B cell (primary cell): ENCODE data around the gene TRIM9. TPM values are rescaled to one million over a fixed set of nuclear protein-coding genes. Genes with fewer than 3 reads are reported as not detected.
A peak's percentile ranks its signal among the peaks of the same experiment; 100 is the strongest.

Experiments
- ATAC-seq: fragments of 200-7000 bp; cut with Tn5 transposase; one replicate; pipeline ENCODE4 v1.10.0; 2021; ENCODE audit warnings: low read depth, mild to moderate bottlenecking, moderate number of reproducible peaks, moderate library complexity
- CTCF ChIA-PET: fragments of 350-600 bp; sonication (Branson Sonifier 250); formaldehyde crosslinking; loops from one replicate; lab custom pipeline; 2021; ENCODE audit warnings: antibody characterized with exemption, inconsistent platforms; lab: Charles Lee
- POLR2A ChIA-PET: fragments of 350-600 bp; sonication (Branson Sonifier 250); formaldehyde crosslinking; loops from one replicate; lab custom pipeline; 2021; ENCODE audit warnings: antibody characterized with exemption; lab: Charles Lee
- DNase-seq: peaks from one replicate; pipeline ENCODE4 v3.0.0; 2013
- H2AFZ ChIP-seq: 2 replicates; pipeline ENCODE4 v1.6.1; 2012; ENCODE audit warnings: mild to moderate bottlenecking, low read depth, low read length; ENCODE audit not compliant: insufficient read depth, poor library complexity, severe bottlenecking
- H3K27ac ChIP-seq, 2 donors: 1 replicate in 1 of 2; 2 replicates in 1 of 2; pipeline ENCODE4 v1.5.1; 2012 to 2013; ENCODE audit warnings: low read length in 2 of 2, mild to moderate bottlenecking in 2 of 2, moderate library complexity in 1 of 2
- H3K27me3 ChIP-seq, 4 experiments: fragments of 200-600 bp in 1 of 4; sonication (generic) in 1 of 4; replicated peaks in 1 of 4; 1 replicate in 2 of 4; 2 replicates in 2 of 4; pipeline versions ENCODE4 v1.6.1 to v1.7.0; 2013 to 2016; ENCODE audit warnings: low read length in 3 of 4, mild to moderate bottlenecking in 2 of 4, mixed read lengths in 1 of 4, moderate library complexity in 1 of 4; ENCODE audit not compliant: insufficient read depth in 4 of 4, control insufficient read depth in 3 of 4; ENCODE audit errors: control extremely low read depth in 1 of 4
- H3K36me3 ChIP-seq, 2 experiments: replicated peaks in 1 of 2; 1 replicate in 1 of 2; 2 replicates in 1 of 2; pipeline versions ENCODE4 v1.6.1 to v1.7.1; 2013; ENCODE audit warnings: low read length in 1 of 2; ENCODE audit not compliant: insufficient read depth in 2 of 2, control insufficient read depth in 1 of 2; ENCODE audit errors: control extremely low read depth in 1 of 2, extremely low read depth in 1 of 2
- H3K4me1 ChIP-seq, 2 donors: fragments of 200-600 bp in 1 of 2; sonication (generic) in 1 of 2; 1 replicate in 1 of 2; 2 replicates in 1 of 2; pipeline versions ENCODE4 v1.5.1 to v1.6.1; 2013 to 2017; ENCODE audit warnings: low read length in 2 of 2; ENCODE audit not compliant: control insufficient read depth in 2 of 2, insufficient read depth in 2 of 2
- H3K4me2 ChIP-seq: replicated peaks from 2 replicates; pipeline ENCODE3; 2012; ENCODE audit warnings: mild to moderate bottlenecking, low read depth, low read length; ENCODE audit not compliant: poor library complexity, severe bottlenecking
- H3K4me3 ChIP-seq, 5 experiments: fragments of 200-600 bp in 1 of 5; sonication (generic) in 1 of 5; 1 replicate in 3 of 5; 2 replicates in 2 of 5; pipeline versions ENCODE4 v1.5.1 to v1.7.0; 2011 to 2016; ENCODE audit warnings: low read length in 4 of 5, mild to moderate bottlenecking in 4 of 5, low read depth in 2 of 5, control low read depth in 1 of 5, moderate library complexity in 1 of 5; ENCODE audit not compliant: insufficient read depth in 1 of 5; ENCODE audit errors: control extremely low read depth in 1 of 5, extremely low read depth in 1 of 5
- H3K79me2 ChIP-seq: fragments of 200-600 bp; sonication (generic); one replicate; pipeline ENCODE4 v1.6.0; 2016; ENCODE audit warnings: low read length; ENCODE audit not compliant: control insufficient read depth, insufficient read depth
- H3K9ac ChIP-seq: fragments of 200-600 bp; sonication (generic); 2 replicates; pipeline ENCODE4 v1.6.1; 2017; ENCODE audit warnings: mild to moderate bottlenecking, low read length, moderate library complexity
- H3K9me3 ChIP-seq, 3 donors: one replicate each; pipeline versions ENCODE4 v1.6.1 to v1.7.1; 2013; ENCODE audit warnings: low read length in 2 of 3; ENCODE audit not compliant: control insufficient read depth in 2 of 3, insufficient read depth in 1 of 3; ENCODE audit errors: control extremely low read depth in 1 of 3
- H4K20me1 ChIP-seq: 2 replicates; pipeline ENCODE4 v1.6.0; 2012; ENCODE audit warnings: mild to moderate bottlenecking, low read length; ENCODE audit not compliant: insufficient read depth, control insufficient read depth, poor library complexity, severe bottlenecking
- H3K27ac Mint-ChIP-seq: one replicate; pipeline ENCODE4 v1.8.0; 2021; ENCODE audit warnings: mixed read lengths
- H3K27me3 Mint-ChIP-seq: one replicate; pipeline ENCODE4 v1.8.0; 2021; ENCODE audit warnings: mixed read lengths
- H3K4me1 Mint-ChIP-seq: one replicate; pipeline ENCODE4 v1.8.0; 2021; ENCODE audit warnings: mixed read lengths
- H3K4me3 Mint-ChIP-seq: one replicate; pipeline ENCODE4 v1.8.0; 2021; ENCODE audit warnings: mixed read lengths
- H3K9me3 Mint-ChIP-seq: one replicate; pipeline ENCODE4 v1.8.0; 2022; ENCODE audit warnings: mixed read lengths; ENCODE audit not compliant: insufficient read depth
- CTCF ChIP-seq: fragments of 200-600 bp; IDR thresholded peaks from one replicate; pipeline ENCODE4 v1.8.0; 2022; ENCODE audit warnings: antibody characterized with exemption, mild to moderate bottlenecking
- EZH2 ChIP-seq: IDR thresholded peaks from 2 replicates; pipeline ENCODE4 v1.6.1; 2012; ENCODE audit warnings: borderline replicate concordance, low read depth, mild to moderate bottlenecking, moderate library complexity, low read length; ENCODE audit not compliant: insufficient read depth, poor library complexity, severe bottlenecking
- WGBS: methylation state at CpG from one replicate; pipeline ENCODE4 v1.1.5; 2013; ENCODE audit warnings: missing lambda C conversion rate; ENCODE audit not compliant: insufficient coverage; 5-methylcytosine and 5-hydroxymethylcytosine counted together
- intact Hi-C: fragments of 100-400 bp; cut with micrococcal nuclease; formaldehyde crosslinking; loops from one replicate; pipeline ENCODE4 v1.10.0; 2022
- polyA plus RNA-seq: library from polyadenylated mRNA; depleted of rRNA; stranded (reverse); fragments of >200 nt; gene quantifications from 2 replicates; pipeline ENCODE4 v1.2.3, GENCODE V29; 2012
- total RNA-seq, 2 donors: library from RNA; stranded (reverse); fragments of 120-200 nt in 1 of 2; gene quantifications; 1 replicate in 1 of 2; 2 replicates in 1 of 2; pipeline versions ENCODE4 v1.2.3 to v1.2.4, GENCODE V29; 2013 to 2022

TRIM9 gene
- total and polyA plus RNA-seq, 2 donors (not counting 1 experiment from before 2014, with no cell fraction given): 0.24 to 0.32 TPM

- CTCF ChIA-PET: interaction anchor here (0.5 to 1.1 kb wide), 2 partner anchors 84 to 504 kb away, joined by 3 read pairs; no protein-coding TSS in a partner anchor
- Histone ChIP-seq H2AFZ (peak overlapping the region; percentile 79), H3K4me3 (peak overlapping the region; percentile 44 to 76 (median 66)), H3K27me3 (peaks cover 0 to 35% (median 25%) of the 10 kb centered on the region in 4 experiments), H3K9ac (peak overlapping the region; percentile 84), H3K27ac (no peak overlapping the region), H4K20me1 (no peaks in the 10 kb centered on the region), H3K79me2 (no peaks in the 10 kb centered on the region), H3K36me3 (no peaks in the 10 kb centered on the region), H3K4me2 (peak overlapping the region; percentile 99), H3K4me1 (peaks cover 18 to 20% of the 10 kb centered on the region in 2 donors), H3K9me3 (peaks cover 0 to 12% (median 0%) of the 10 kb centered on the region in 3 donors)
- Mint-ChIP-seq H3K9me3 (no peaks in the 10 kb centered on the region), H3K4me3 (peak overlapping the region; percentile 91), H3K4me1 (peaks cover 17% of the 10 kb centered on the region), H3K27ac (no peak overlapping the region), H3K27me3 (peaks cover 44% of the 10 kb centered on the region)
- intact Hi-C loops: no loop called here
- WGBS: 8% methylated on average over 24 of the region's 29 CpGs
- peak; percentile 16 for DNase-seq
- ATAC-seq: peak; percentile 19
- TF ChIP-seq EZH2 (no peak), CTCF (no peak)
- POLR2A ChIA-PET: no interaction called here
These were observed 150.1 kb downstream of the TRIM9 start for GRCh38 chr14:50944647-50945413.
